ENCODE data around the gene ADAMTSL3. TPM values are rescaled to one million over a fixed set of nuclear protein-coding genes. Genes with fewer than 3 reads are reported as not detected.
A peak's percentile ranks its signal among the peaks of the same experiment; 100 is the strongest.

The ADAMTSL3 gene
- total RNA-seq, 6 experiments from 2014 or later = 7.5 to 28.7 (median 14.0) TPM

DNA sequence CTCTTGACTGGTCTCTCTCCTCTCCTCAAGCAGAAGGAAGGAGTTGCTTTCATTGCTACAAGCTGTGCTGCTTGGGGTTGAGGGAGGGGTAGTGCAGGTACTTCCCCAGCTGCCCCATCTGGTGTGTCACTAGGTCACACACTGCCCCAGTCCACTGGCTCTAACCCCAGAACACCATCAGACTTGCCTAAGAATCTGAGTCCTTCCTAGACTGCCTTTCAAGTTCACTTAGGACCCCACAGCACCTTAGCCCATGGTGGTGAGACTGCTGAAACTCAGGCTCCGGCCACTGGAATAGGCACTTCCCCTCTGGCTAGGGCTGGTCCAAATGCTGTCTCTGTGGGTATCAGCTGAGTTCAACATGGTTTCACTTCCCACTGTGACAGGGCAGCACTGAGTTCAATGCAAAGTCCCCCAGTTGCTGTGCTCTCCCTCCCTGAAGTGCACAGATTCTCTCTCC is 301.9 kb downstream of the ADAMTSL3 start:
- DNase-seq = no peak
- Histone ChIP-seq H3K4me3 (no peak overlapping the region), H3K9me3 (no peaks in the 10 kb centered on the region), H3K4me1 (no peaks in the 10 kb centered on the region), H3K27me3 (no peaks in the 10 kb centered on the region), H3K27ac (no peak overlapping the region), H3K36me3 (no peaks in the 10 kb centered on the region)
- ATAC-seq = peak in 2 of 4 donors; percentile 23 to 25
- WGBS (ENCODE audit: insufficient coverage, low coverage, low lambda C conversion rate, missing lambda C conversion rate) = no CpG with 5 or more reads among the region's 1 CpG
- TF ChIP-seq CTCF (IDR thresholded peaks at IDR 0.05) (no peak), POLR2A (IDR thresholded peaks at IDR 0.05) (no peak)
- intact Hi-C loops (cut with DNase I) = no loop called here

GRCh38 chr15:83956887-83957286 is 303.0 kb downstream of the ADAMTSL3 start:
- ATAC-seq (no peak), DNase-seq (no peak)
- 80% methylated on average over 4 of the region's 4 CpGs for WGBS (ENCODE audit: insufficient coverage, low coverage, low lambda C conversion rate, missing lambda C conversion rate)
- no peak overlapping the region for H3K27ac ChIP-seq
- no peaks in the 10 kb centered on the region for H3K36me3 ChIP-seq
- no peaks in the 10 kb centered on the region for H3K9me3 ChIP-seq
- TF ChIP-seq CTCF (IDR thresholded peaks at IDR 0.05) (no peak), POLR2A (IDR thresholded peaks at IDR 0.05) (no peak)
- no peaks in the 10 kb centered on the region for H3K27me3 ChIP-seq
- no peaks in the 10 kb centered on the region for H3K4me1 ChIP-seq
- no peak overlapping the region for H3K4me3 ChIP-seq
- intact Hi-C loops (cut with DNase I) = no loop called here

DNA sequence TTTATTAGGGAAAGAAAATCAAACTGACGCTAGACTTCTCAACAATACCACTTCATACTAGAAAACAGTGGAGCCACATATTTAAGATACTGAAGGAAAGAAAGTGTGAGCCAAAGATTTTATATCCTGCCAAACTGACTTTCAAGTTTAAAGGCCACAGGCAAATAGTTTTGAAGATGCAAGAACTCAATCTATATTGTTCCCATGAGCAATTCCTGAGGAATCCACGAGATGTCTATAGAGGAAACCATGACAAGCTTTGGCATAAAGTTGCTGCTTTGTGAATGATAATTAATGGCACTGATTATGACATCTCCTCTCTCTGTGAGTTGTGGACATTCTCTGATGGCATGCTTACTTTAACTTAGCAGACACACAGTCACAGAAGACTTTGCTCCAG is 305.6 kb downstream of the ADAMTSL3 start:
- ATAC-seq (no peak), DNase-seq (no peak)
- Histone ChIP-seq H3K9me3 (no peaks in the 10 kb centered on the region), H3K27ac (no peak overlapping the region), H3K4me1 (no peaks in the 10 kb centered on the region), H3K4me3 (no peak overlapping the region), H3K27me3 (no peaks in the 10 kb centered on the region), H3K36me3 (no peaks in the 10 kb centered on the region)
- intact Hi-C loops (cut with DNase I) = no loop called here
- TF ChIP-seq POLR2A (IDR thresholded peaks at IDR 0.05) = no peak
- TF ChIP-seq CTCF (IDR thresholded peaks at IDR 0.05) = no peak
- 100% methylated on average over 2 of the region's 2 CpGs for WGBS (ENCODE audit: insufficient coverage, low coverage, low lambda C conversion rate, missing lambda C conversion rate)

- DNase-seq (no peak), ATAC-seq (no peak)
- no peak overlapping the region for H3K4me3 ChIP-seq
- H3K9me3 ChIP-seq = no peaks in the 10 kb centered on the region
- no peak overlapping the region for H3K27ac ChIP-seq
- H3K36me3 ChIP-seq = no peaks in the 10 kb centered on the region
- no peaks in the 10 kb centered on the region for H3K4me1 ChIP-seq
- intact Hi-C loops (cut with DNase I) = no loop called here
- no peak for TF ChIP-seq CTCF (IDR thresholded peaks at IDR 0.05)
- no peak for TF ChIP-seq POLR2A (IDR thresholded peaks at IDR 0.05)
- no peaks in the 10 kb centered on the region for H3K27me3 ChIP-seq
- WGBS (ENCODE audit: insufficient coverage, low coverage, low lambda C conversion rate, missing lambda C conversion rate) = 85% methylated on average over 6 of the region's 6 CpGs
Measured at GRCh38 chr15:83960192-83960829, 306.4 kb downstream of the ADAMTSL3 start.
